HEK293T (cell line): ENCODE measurements around the gene HAO2.

Experiments
- CTCF ChIA-PET: fragments of 350-600 bp; formaldehyde crosslinking; extraction: SDS; loops from one replicate; lab custom pipeline; 2021; ENCODE audit warnings: antibody characterized with exemption, inconsistent platforms; lab: Yijun Ruan, JAX
- POLR2A ChIA-PET: fragments of 350-600 bp; formaldehyde crosslinking; extraction: SDS; loops from one replicate; lab custom pipeline; 2020; ENCODE audit warnings: antibody characterized with exemption, inconsistent platforms; lab: Yijun Ruan, JAX
- DNase-seq: peaks from one replicate; pipeline ENCODE4 v3.0.0; 2012; ENCODE audit warnings: mixed read lengths; ENCODE audit errors: extremely low spot score
- ARNT ChIP-seq: fragments of 450-650 bp; IDR thresholded peaks from 2 replicates; pipeline ENCODE4 v1.6.1; 2017; ENCODE audit warnings: mild to moderate bottlenecking
- BHLHE40 ChIP-seq: fragments of 450-650 bp; IDR thresholded peaks from 2 replicates; pipeline ENCODE4 v1.6.1; 2016; ENCODE audit warnings: mild to moderate bottlenecking, moderate library complexity, borderline replicate concordance
- CTBP1 ChIP-seq: fragments of 450-650 bp; IDR thresholded peaks from 2 replicates; pipeline ENCODE4 v1.6.1; 2016; ENCODE audit warnings: borderline replicate concordance
- ELF4 ChIP-seq: fragments of 450-650 bp; IDR thresholded peaks from 2 replicates; pipeline ENCODE4 v1.6.1; 2017; ENCODE audit warnings: antibody characterized with exemption
- FOXA1 ChIP-seq: fragments of 450-650 bp; IDR thresholded peaks from 2 replicates; pipeline ENCODE4 v1.6.1; 2016; ENCODE audit warnings: mild to moderate bottlenecking
- FOXK2 ChIP-seq: fragments of 450-650 bp; IDR thresholded peaks from 2 replicates; pipeline ENCODE4 v1.6.1; 2016; ENCODE audit warnings: mild to moderate bottlenecking
- FOXM1 ChIP-seq: fragments of 450-650 bp; IDR thresholded peaks from 2 replicates; pipeline ENCODE4 v1.6.1; 2017; ENCODE audit warnings: mild to moderate bottlenecking, borderline replicate concordance
- HDGF ChIP-seq: fragments of 450-650 bp; IDR thresholded peaks from 2 replicates; pipeline ENCODE4 v1.6.1; 2017; ENCODE audit warnings: antibody characterized with exemption, borderline replicate concordance
- L3MBTL2 ChIP-seq: fragments of 450-650 bp; conservative IDR thresholded peaks from 2 replicates; pipeline ENCODE4 v1.6.1; 2016; ENCODE audit warnings: mild to moderate bottlenecking
- LEF1 ChIP-seq: fragments of 450-650 bp; IDR thresholded peaks from 2 replicates; pipeline ENCODE4 v1.6.1; 2017; ENCODE audit warnings: mild to moderate bottlenecking, borderline replicate concordance
- NFRKB ChIP-seq: fragments of 450-650 bp; IDR thresholded peaks from 2 replicates; pipeline ENCODE4 v1.6.1; 2016; ENCODE audit warnings: mild to moderate bottlenecking, moderate library complexity
- PKNOX1 ChIP-seq: fragments of 450-650 bp; IDR thresholded peaks from 2 replicates; pipeline ENCODE4 v1.6.1; 2016
- SP1 ChIP-seq: fragments of 450-650 bp; IDR thresholded peaks from 2 replicates; pipeline ENCODE4 v1.6.1; 2017
- SUZ12 ChIP-seq: fragments of 450-650 bp; IDR thresholded peaks from 2 replicates; pipeline ENCODE4 v1.6.1; 2016; ENCODE audit warnings: mild to moderate bottlenecking
- TARDBP ChIP-seq: fragments of 450-650 bp; IDR thresholded peaks from 2 replicates; pipeline ENCODE4 v1.6.1; 2016
- ZNF384 ChIP-seq: fragments of 450-650 bp; IDR thresholded peaks from 2 replicates; pipeline ENCODE4 v1.6.1; 2016

The HAO2 gene

GRCh38 chr1:119430486-119430885 is 61.9 kb downstream of the HAO2 start:
- TF ChIP-seq LEF1 (no peak), CTBP1 (no peak)
- POLR2A ChIA-PET, result no interaction called here
- no peak for DNase-seq
- CTCF ChIA-PET, result no interaction called here

GRCh38 chr1:119431836-119432235 is 63.3 kb downstream of the HAO2 start:
- no peak for DNase-seq
- POLR2A ChIA-PET, result no interaction called here
- TF ChIP-seq L3MBTL2 (no peak), FOXM1 (no peak), ELF4 (no peak), TARDBP (no peak), SP1 (no peak), FOXA1 (no peak), NFRKB (no peak), ARNT (no peak)
- CTCF ChIA-PET, result interaction anchor here (0.6 kb wide), 1 partner anchor 31 kb away, joined by 3 read pairs; no protein-coding TSS in a partner anchor

- no peak for DNase-seq
- TF ChIP-seq TARDBP (no peak), ARNT (no peak), ZNF384 (no peak), NFRKB (no peak), HDGF (no peak), FOXK2 (no peak), CTBP1 (no peak), FOXA1 (no peak), LEF1 (no peak), ELF4 (no peak), SP1 (no peak)
- CTCF ChIA-PET, result no interaction called here
- POLR2A ChIA-PET, result no interaction called here
Observed at GRCh38 chr1:119435052-119435451, 66.5 kb downstream of the HAO2 start.

GRCh38 chr1:119438761-119439160 is 70.2 kb downstream of the HAO2 start:
- ChIA-PET CTCF (no interaction called here), POLR2A (no interaction called here)
- no peak for DNase-seq
- TF ChIP-seq BHLHE40, result no peak
- no peak for TF ChIP-seq HDGF
- no peak for TF ChIP-seq TARDBP
- TF ChIP-seq FOXA1, result no peak
- TF ChIP-seq NFRKB, result no peak

GRCh38 chr1:119440721-119441307 is 72.2 kb downstream of the HAO2 start:
- TF ChIP-seq PKNOX1, result no peak
- TF ChIP-seq TARDBP, result no peak
- no peak for DNase-seq
- POLR2A ChIA-PET, result no interaction called here
- CTCF ChIA-PET, result no interaction called here

GRCh38 chr1:119442756-119443155 is 74.2 kb downstream of the HAO2 start:
- ChIA-PET CTCF (no interaction called here), POLR2A (no interaction called here)
- no peak for DNase-seq
- TF ChIP-seq NFRKB (no peak), PKNOX1 (no peak), TARDBP (no peak), FOXK2 (no peak), ARNT (no peak), SP1 (no peak), SUZ12 (no peak), ZNF384 (no peak)
